Naive thymus-derived CD4-positive, alpha-beta T cell (primary cell): ENCODE data around the gene CERS6. TPM values are rescaled to one million over a fixed set of nuclear protein-coding genes. Genes with fewer than 3 reads are reported as not detected.

Experiments
- ATAC-seq: fragments of 150-1000 bp; cut with Tn5 transposase; 2 replicates; pipeline ENCODE4 v1.10.0; 2021; ENCODE audit warnings: mild to moderate bottlenecking, moderate library complexity
- CTCF ChIA-PET: fragments of 350-600 bp; sonication (Branson Sonifier 250); formaldehyde crosslinking; loops from one replicate; lab custom pipeline; 2021; ENCODE audit warnings: antibody characterized with exemption; lab: Charles Lee
- POLR2A ChIA-PET: fragments of 350-600 bp; sonication (Branson Sonifier 250); formaldehyde crosslinking; loops from one replicate; lab custom pipeline; 2021; ENCODE audit warnings: antibody characterized with exemption, inconsistent platforms; lab: Charles Lee
- DNase-seq, 9 donors: peaks; one replicate each; pipeline versions ENCODE4 v3.0.0 to v3.0.0-alpha.2; 2020 to 2022; ENCODE audit warnings: mixed read lengths in 1 of 9
- H3K27ac ChIP-seq: one replicate; pipeline ENCODE4 v1.7.0; 2013; ENCODE audit warnings: mild to moderate bottlenecking, low read depth, low read length, moderate library complexity
- H3K27me3 ChIP-seq, 2 donors: one replicate each; pipeline ENCODE4 v1.7.0; 2013; ENCODE audit warnings: low read length in 2 of 2, mild to moderate bottlenecking in 2 of 2, moderate library complexity in 2 of 2; ENCODE audit not compliant: control insufficient read depth in 2 of 2, insufficient read depth in 2 of 2
- H3K36me3 ChIP-seq, 3 experiments: 1 replicate in 2 of 3; 2 replicates in 1 of 3; pipeline ENCODE4 v1.7.0; 2013; ENCODE audit warnings: low read length in 3 of 3, mild to moderate bottlenecking in 3 of 3, moderate library complexity in 1 of 3; ENCODE audit not compliant: insufficient read depth in 3 of 3, control insufficient read depth in 2 of 3
- H3K4me1 ChIP-seq, 2 donors: one replicate each; pipeline ENCODE4 v1.7.0; 2013; ENCODE audit warnings: low read length in 2 of 2, mild to moderate bottlenecking in 2 of 2, moderate library complexity in 1 of 2; ENCODE audit not compliant: control insufficient read depth in 2 of 2, insufficient read depth in 2 of 2
- H3K4me3 ChIP-seq: 2 replicates; pipeline ENCODE4 v1.7.0; 2013; ENCODE audit warnings: mild to moderate bottlenecking, low read length
- H3K9me3 ChIP-seq, 3 experiments: 1 replicate in 2 of 3; 2 replicates in 1 of 3; pipeline ENCODE4 v1.7.0; 2013; ENCODE audit warnings: low read length in 3 of 3; ENCODE audit not compliant: control insufficient read depth in 2 of 3
- H3K27ac Mint-ChIP-seq, 9 donors: one replicate each; pipeline ENCODE4 v1.8.0; 2020 to 2022; ENCODE audit warnings: mixed read lengths in 9 of 9, mild to moderate bottlenecking in 8 of 9, moderate library complexity in 5 of 9, inconsistent platforms in 2 of 9
- H3K27me3 Mint-ChIP-seq, 5 donors: one replicate each; pipeline ENCODE4 v1.8.0; 2021 to 2022; ENCODE audit warnings: mixed read lengths in 5 of 5, mild to moderate bottlenecking in 1 of 5
- H3K36me3 Mint-ChIP-seq, 5 donors: one replicate each; pipeline ENCODE4 v1.8.0; 2020 to 2022; ENCODE audit warnings: mixed read lengths in 5 of 5, mild to moderate bottlenecking in 3 of 5, inconsistent platforms in 1 of 5
- H3K4me1 Mint-ChIP-seq, 7 donors: one replicate each; pipeline ENCODE4 v1.8.0; 2020 to 2022; ENCODE audit warnings: mixed read lengths in 7 of 7, mild to moderate bottlenecking in 3 of 7, inconsistent platforms in 1 of 7
- H3K4me3 Mint-ChIP-seq, 10 donors: one replicate each; pipeline ENCODE4 v1.8.0; 2020 to 2022; ENCODE audit warnings: mild to moderate bottlenecking in 10 of 10, mixed read lengths in 10 of 10, moderate library complexity in 6 of 10, inconsistent platforms in 2 of 10
- H3K9me3 Mint-ChIP-seq, 11 donors: one replicate each; pipeline ENCODE4 v1.8.0; 2020 to 2022; ENCODE audit warnings: mixed read lengths in 11 of 11, mild to moderate bottlenecking in 4 of 11, inconsistent platforms in 1 of 11, moderate library complexity in 1 of 11
- intact Hi-C, 2 donors: fragments of 100-400 bp; cut with micrococcal nuclease; formaldehyde crosslinking; loops; one replicate each; pipeline ENCODE4 v1.15.1; 2023
- polyA plus RNA-seq, 2 donors: library from polyadenylated mRNA; unstranded; fragments of 300-500 nt; fragmentation: Illumina TruSeq; gene quantifications; one replicate each; pipeline ENCODE4 v1.2.3, GENCODE V29; 2021
- total RNA-seq, 6 experiments: library from RNA in 5 of 6; stranded (reverse) in 5 of 6; gene quantifications; 1 replicate in 5 of 6; 2 replicates in 1 of 6; pipeline ENCODE4 v1.2.3 and lab custom pipeline; 2021 to 2026

Gene CERS6
- total and polyA plus RNA-seq, 7 experiments from 2014 or later = 9.1 to 28.4 (median 19.7) TPM

DNA sequence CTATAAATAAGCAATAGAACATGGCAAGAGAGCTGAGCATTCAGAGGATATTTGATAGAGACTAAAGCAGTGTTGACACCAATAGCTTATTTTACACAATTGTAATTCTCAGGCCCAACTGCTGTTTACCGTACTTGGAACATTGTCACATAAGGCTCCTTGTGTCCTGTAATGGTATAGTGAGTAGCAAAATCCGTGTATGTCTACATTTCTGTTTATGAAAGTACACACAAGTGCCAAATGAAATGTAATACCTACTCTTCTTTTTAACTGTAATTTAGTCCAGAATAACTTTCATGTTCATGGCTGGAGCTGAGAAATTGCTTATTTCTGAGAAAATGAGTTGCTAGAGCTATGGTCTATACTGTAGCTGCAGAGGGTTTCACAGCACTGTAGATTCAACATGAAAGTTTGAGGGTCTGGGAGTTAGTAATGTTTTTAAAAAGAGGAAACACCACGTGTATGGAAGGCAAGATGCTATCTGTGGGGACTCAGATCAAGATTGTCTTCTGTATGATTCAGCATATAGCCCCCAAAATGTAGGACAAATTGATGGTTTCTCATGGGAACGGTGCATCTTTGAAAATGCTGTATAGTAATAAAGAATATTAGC is 236.2 kb downstream of the CERS6 start:
- H3K4me1 Mint-ChIP-seq = peaks cover 0 to 9% (median 4%) of the 10 kb centered on the region in 7 donors
- Histone ChIP-seq H3K27ac (no peak overlapping the region), H3K4me3 (no peak overlapping the region), H3K4me1 (no peaks in the 10 kb centered on the region), H3K9me3 (no peaks in the 10 kb centered on the region), H3K27me3 (no peaks in the 10 kb centered on the region), H3K36me3 (peaks cover 0 to 50% (median 4%) of the 10 kb centered on the region in 3 experiments)
- peaks cover 12 to 55% (median 32%) of the 10 kb centered on the region in 5 donors for H3K36me3 Mint-ChIP-seq
- no peaks in the 10 kb centered on the region for H3K27me3 Mint-ChIP-seq
- peak overlapping the region in 1 of 9 donors; percentile 11 for H3K27ac Mint-ChIP-seq
- DNase-seq (no peak), ATAC-seq (no peak)
- CTCF ChIA-PET = interaction anchor here (0.7 to 0.9 kb wide), 2 partner anchors 10 to 346 kb away, joined by 3 to 4 read pairs; no protein-coding TSS in a partner anchor
- H3K4me3 Mint-ChIP-seq = no peak overlapping the region
- no peaks in the 10 kb centered on the region for H3K9me3 Mint-ChIP-seq
- POLR2A ChIA-PET = no interaction called here
- intact Hi-C loops = no loop called here

DNA sequence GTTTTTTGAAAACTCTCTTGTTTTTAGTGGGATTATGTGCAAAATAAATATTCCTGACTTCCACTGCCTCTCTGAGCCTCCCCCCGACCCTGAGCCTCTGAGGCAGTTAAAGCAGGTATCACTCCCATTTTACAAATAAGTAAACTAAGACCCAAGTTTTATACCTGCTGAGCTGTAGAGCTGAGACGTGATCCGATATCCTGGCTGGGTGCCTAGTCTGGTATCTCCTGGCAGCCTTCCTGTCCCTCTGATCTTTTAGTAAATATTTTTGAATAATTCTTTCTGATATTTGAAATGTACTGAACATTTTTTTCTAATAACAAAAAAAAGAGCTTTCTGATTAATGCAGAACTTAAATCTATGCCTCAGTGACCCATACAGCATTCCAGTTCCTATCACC is 238.1 kb downstream of the CERS6 start:
- H3K27ac Mint-ChIP-seq = no peak overlapping the region
- Histone ChIP-seq H3K9me3 (no peaks in the 10 kb centered on the region), H3K4me3 (no peak overlapping the region), H3K36me3 (peaks cover 0 to 54% (median 4%) of the 10 kb centered on the region in 3 experiments), H3K4me1 (no peaks in the 10 kb centered on the region), H3K27ac (no peak overlapping the region), H3K27me3 (no peaks in the 10 kb centered on the region)
- ChIA-PET POLR2A (no interaction called here), CTCF (no interaction called here)
- peaks cover 0 to 2% (median 0%) of the 10 kb centered on the region in 11 donors for H3K9me3 Mint-ChIP-seq
- H3K4me3 Mint-ChIP-seq = no peak overlapping the region
- peaks cover 24 to 74% (median 47%) of the 10 kb centered on the region in 5 donors for H3K36me3 Mint-ChIP-seq
- intact Hi-C loops = no loop called here
- no peaks in the 10 kb centered on the region for H3K27me3 Mint-ChIP-seq
- ATAC-seq (no peak), DNase-seq (no peak)
- peaks cover 0 to 9% (median 4%) of the 10 kb centered on the region in 7 donors for H3K4me1 Mint-ChIP-seq

DNA sequence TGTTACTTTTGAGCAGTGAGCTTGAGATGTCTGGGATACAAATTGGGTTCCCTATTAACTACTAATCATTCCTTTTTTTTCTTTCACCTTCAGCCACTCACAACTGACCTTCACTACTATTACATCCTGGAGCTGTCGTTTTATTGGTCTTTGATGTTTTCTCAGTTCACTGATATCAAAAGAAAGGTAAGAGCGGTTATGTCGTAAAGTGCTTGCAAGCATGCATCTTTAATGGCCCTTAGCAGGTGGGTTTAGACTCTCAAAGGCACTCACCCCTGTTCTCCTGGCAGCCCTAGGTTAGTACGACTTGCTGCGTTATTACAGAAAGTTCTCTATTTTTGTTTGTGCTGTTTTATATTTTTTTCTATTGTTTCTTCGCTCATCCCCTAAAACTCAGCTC is 238.8 kb downstream of the CERS6 start:
- Histone ChIP-seq H3K9me3 (no peaks in the 10 kb centered on the region), H3K4me3 (no peak overlapping the region), H3K27ac (no peak overlapping the region), H3K4me1 (no peaks in the 10 kb centered on the region), H3K27me3 (no peaks in the 10 kb centered on the region), H3K36me3 (peaks cover 0 to 54% (median 4%) of the 10 kb centered on the region in 3 experiments)
- H3K4me3 Mint-ChIP-seq = no peak overlapping the region
- H3K4me1 Mint-ChIP-seq = peaks cover 0 to 9% (median 3%) of the 10 kb centered on the region in 7 donors
- DNase-seq = no peak
- H3K27ac Mint-ChIP-seq = no peak overlapping the region
- no peaks in the 10 kb centered on the region for H3K27me3 Mint-ChIP-seq
- ATAC-seq = no peak
- CTCF ChIA-PET = no interaction called here
- peaks cover 0 to 2% (median 0%) of the 10 kb centered on the region in 11 donors for H3K9me3 Mint-ChIP-seq
- POLR2A ChIA-PET = interaction anchor here (0.7 kb wide), 1 partner anchor 65 kb away, joined by 3 read pairs; no protein-coding TSS in a partner anchor
- H3K36me3 Mint-ChIP-seq = peaks cover 24 to 75% (median 47%) of the 10 kb centered on the region in 5 donors
- intact Hi-C loops = no loop called here

DNA sequence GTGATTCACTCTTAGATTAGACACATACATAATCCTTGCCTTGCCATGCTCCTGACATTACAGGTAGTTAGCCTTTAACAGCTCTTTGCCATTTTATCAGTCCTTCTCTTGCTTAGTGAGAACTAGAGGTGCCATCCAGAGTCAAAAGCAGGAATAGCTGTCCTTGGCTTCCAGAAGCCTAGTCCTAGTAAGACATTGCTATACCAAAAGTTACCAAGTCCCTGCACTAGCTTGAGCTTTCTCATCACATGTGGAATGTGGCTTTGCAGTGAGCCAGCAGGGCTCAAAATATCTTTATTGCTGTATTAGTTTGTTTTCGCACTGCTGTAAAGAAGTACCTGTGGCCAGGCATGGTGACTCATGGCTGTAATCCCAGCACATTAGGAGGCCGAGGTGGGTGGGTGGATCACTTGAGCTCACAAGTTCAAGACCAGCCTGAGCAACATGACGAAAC is 241.6 kb downstream of the CERS6 start:
- no peaks in the 10 kb centered on the region for H3K4me1 ChIP-seq
- POLR2A ChIA-PET = interaction anchor here (0.7 kb wide), 1 partner anchor 329 kb away, joined by 5 read pairs; no protein-coding TSS in a partner anchor
- peaks cover 19 to 70% (median 38%) of the 10 kb centered on the region in 5 donors for H3K36me3 Mint-ChIP-seq
- CTCF ChIA-PET = interaction anchor here (1.4 to 2.4 kb wide), 2 partner anchors 10 to 351 kb away, joined by 7 to 8 read pairs; no protein-coding TSS in a partner anchor
- no peak overlapping the region for H3K4me3 Mint-ChIP-seq
- no peak overlapping the region for H3K4me3 ChIP-seq
- peaks cover 0 to 2% (median 0%) of the 10 kb centered on the region in 11 donors for H3K9me3 Mint-ChIP-seq
- no peaks in the 10 kb centered on the region for H3K27me3 ChIP-seq
- no peak overlapping the region for H3K27ac ChIP-seq
- H3K9me3 ChIP-seq = no peaks in the 10 kb centered on the region
- peak overlapping the region in 1 of 9 donors; percentile 31 for H3K27ac Mint-ChIP-seq
- DNase-seq = no peak
- intact Hi-C loops = no loop called here
- H3K4me1 Mint-ChIP-seq = peaks cover 0 to 13% (median 6%) of the 10 kb centered on the region in 7 donors
- no peak for ATAC-seq
- peaks cover 0 to 41% (median 4%) of the 10 kb centered on the region in 3 experiments for H3K36me3 ChIP-seq
- H3K27me3 Mint-ChIP-seq = no peaks in the 10 kb centered on the region

DNA sequence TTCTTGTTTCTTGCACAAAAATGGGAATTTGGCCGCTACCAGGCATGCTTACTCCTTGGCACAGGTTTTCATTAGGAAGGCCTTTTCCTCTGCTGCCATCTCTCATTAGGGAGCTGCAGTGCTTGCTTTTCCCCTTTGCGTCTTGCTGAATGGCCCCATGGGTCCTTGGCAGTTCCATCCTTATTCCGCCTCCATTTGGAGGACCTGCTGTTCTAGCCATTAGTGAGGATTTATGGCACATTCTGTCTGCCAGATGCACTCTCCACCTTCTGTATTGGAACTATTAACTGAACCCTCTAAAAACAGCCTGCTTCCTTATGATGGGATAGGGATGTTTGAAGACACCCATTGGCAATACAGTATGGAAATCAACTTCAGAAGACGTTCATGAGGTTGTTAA is 242.9 kb downstream of the CERS6 start:
- intact Hi-C loops = no loop called here
- Histone ChIP-seq H3K4me3 (no peak overlapping the region), H3K36me3 (peaks cover 0 to 35% (median 4%) of the 10 kb centered on the region in 3 experiments), H3K4me1 (no peaks in the 10 kb centered on the region), H3K27me3 (no peaks in the 10 kb centered on the region), H3K9me3 (no peaks in the 10 kb centered on the region), H3K27ac (no peak overlapping the region)
- Mint-ChIP-seq H3K9me3 (peaks cover 0 to 2% (median 0%) of the 10 kb centered on the region in 11 donors), H3K4me3 (no peak overlapping the region), H3K4me1 (peaks cover 2 to 17% (median 6%) of the 10 kb centered on the region in 7 donors), H3K36me3 (peaks cover 19 to 70% (median 38%) of the 10 kb centered on the region in 5 donors), H3K27me3 (no peaks in the 10 kb centered on the region), H3K27ac (peak overlapping the region in 1 of 9 donors; percentile 15)
- no peak for ATAC-seq
- POLR2A ChIA-PET = no interaction called here
- CTCF ChIA-PET = no interaction called here
- no peak for DNase-seq

DNA sequence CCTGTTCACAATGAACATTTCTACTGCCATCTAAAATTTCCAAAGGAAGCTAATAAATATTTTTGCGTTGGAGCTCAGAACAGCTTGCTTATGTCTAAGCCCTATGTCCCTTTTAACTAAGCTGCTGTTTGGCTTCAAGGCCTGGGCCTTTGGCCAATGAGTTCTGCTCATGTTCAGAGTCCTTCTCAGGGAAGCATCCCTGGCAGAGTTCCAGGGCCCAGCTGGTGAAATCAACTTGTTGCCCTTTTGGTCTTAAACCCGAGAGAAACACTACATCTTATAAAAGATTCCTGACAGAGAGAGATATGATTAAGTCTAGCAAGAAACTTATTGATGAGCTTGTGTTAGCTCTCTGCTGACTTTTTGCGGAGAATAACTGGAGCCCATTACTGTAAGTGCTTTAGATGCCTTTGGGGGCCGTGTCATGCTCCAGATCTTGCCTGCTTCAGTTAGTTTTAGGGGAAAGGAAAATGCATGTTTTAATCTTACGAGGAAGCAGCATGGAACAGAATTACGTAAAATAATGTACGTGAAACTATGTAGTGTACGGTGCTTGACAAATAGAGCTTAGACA is 243.9 kb downstream of the CERS6 start:
- intact Hi-C loops = loop anchor here in 1 of 2 donors (10.0 kb wide), 1 partner anchor 215 kb away; no protein-coding TSS in a partner anchor
- H3K9me3 ChIP-seq = no peaks in the 10 kb centered on the region
- H3K27ac ChIP-seq = no peak overlapping the region
- ChIA-PET POLR2A (no interaction called here), CTCF (no interaction called here)
- Mint-ChIP-seq H3K4me3 (no peak overlapping the region), H3K9me3 (peaks cover 0 to 2% (median 0%) of the 10 kb centered on the region in 11 donors), H3K27me3 (no peaks in the 10 kb centered on the region), H3K36me3 (peaks cover 17 to 62% (median 34%) of the 10 kb centered on the region in 5 donors), H3K27ac (peak overlapping the region in 1 of 9 donors; percentile 42), H3K4me1 (peaks cover 0 to 19% (median 8%) of the 10 kb centered on the region in 7 donors)
- H3K27me3 ChIP-seq = no peaks in the 10 kb centered on the region
- H3K4me3 ChIP-seq = no peak overlapping the region
- DNase-seq (no peak), ATAC-seq (no peak)
- H3K36me3 ChIP-seq = peaks cover 0 to 28% (median 4%) of the 10 kb centered on the region in 3 experiments
- H3K4me1 ChIP-seq = no peaks in the 10 kb centered on the region
